ENCODE results near the gene ZNF683. TPM values are rescaled to one million over a fixed set of nuclear protein-coding genes. Genes with fewer than 3 reads are reported as not detected.
A peak's percentile ranks its signal among the peaks of the same experiment; 100 is the strongest.

Gene ZNF683
- total and polyA plus RNA-seq, 10 of the 15 experiments (the other 5 are each of a cell fraction or from before 2014, with no cell fraction given): not detected

DNA sequence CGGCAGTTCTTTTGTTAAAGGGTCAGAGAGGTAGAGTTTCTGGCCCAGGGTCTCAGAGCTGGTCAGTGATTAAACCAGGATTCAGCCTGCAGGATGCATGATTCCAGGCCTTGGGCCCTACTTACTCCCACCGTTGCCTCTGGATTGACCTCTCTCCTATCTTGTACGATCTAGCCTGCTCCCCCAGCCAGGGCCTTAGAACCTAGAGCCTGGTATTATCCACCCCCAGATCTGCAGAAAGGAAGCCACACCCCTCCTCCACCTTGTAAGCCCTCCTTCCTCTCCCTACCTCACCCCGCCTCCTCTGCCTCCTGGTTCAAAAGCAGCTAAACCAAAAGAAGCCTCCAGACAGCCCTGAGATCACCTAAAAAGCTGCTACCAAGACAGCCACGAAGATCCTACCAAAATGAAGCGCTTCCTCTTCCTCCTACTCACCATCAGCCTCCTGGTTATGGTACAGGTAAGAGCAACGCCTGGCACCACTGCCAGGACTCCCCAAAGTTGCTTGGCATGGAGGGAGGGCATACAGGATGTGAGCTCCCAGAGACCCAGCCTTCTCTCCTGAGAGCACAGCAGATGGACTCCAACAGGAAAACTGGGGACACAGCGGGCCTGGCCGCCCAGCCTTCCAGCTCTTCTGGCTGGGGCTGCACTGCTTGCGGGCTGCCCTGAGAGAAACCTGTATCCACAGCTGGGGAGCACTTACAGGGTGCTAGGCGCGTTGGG lies 54.8 kb downstream of the ZNF683 start, which contains the start of gene CD52 (continued):
- TF ChIP-seq MLLT1 (IDR thresholded peaks at IDR 0.05) (peak; percentile 50; the same call in 1 of the 2 replicates), PML (IDR thresholded peaks at IDR 0.05; ENCODE audit: low read length) (peak; percentile 81), CEBPB (IDR thresholded peaks at IDR 0.05; ENCODE audit: borderline replicate concordance in 1 of 2, low read depth in 2 of 2, low read length in 2 of 2) (no peak), ZNF384 (IDR thresholded peaks at IDR 0.05; ENCODE audit: borderline replicate concordance, low read depth, low read length) (peak; percentile 8; the same call in 1 of the 2 replicates), MEF2A (IDR thresholded peaks at IDR 0.05; ENCODE audit: insufficient read depth, low read depth, low read length) (0 out of 2 replicates have a peak, but pooled peaks have one; percentile 34), TARDBP (IDR thresholded peaks at IDR 0.05; ENCODE audit: borderline replicate concordance) (no peak), JUND (IDR thresholded peaks at IDR 0.05; ENCODE audit: low read depth, low read length) (no peak), POU2F2 (IDR thresholded peaks at IDR 0.05; ENCODE audit: borderline replicate concordance, low read depth, low read length) (no peak; the same call in 2 of the 3 replicates), POLR2AphosphoS5 (IDR thresholded peaks at IDR 0.05; ENCODE audit: low read length) (peak; percentile 77; the same call in 1 of the 2 replicates), HDAC6 (IDR thresholded peaks at IDR 0.05; ENCODE audit: unreplicated experiment) (no peak), ZNF592 (IDR thresholded peaks at IDR 0.05) (no peak), POLR2A (IDR thresholded peaks at IDR 0.05; ENCODE audit: low read depth, low read length) (peak; percentile 82), SUZ12 (IDR thresholded peaks at IDR 0.05; ENCODE audit: unreplicated experiment) (no peak), RUNX3 (IDR thresholded peaks at IDR 0.05; ENCODE audit: low read length) (peak; percentile 37; the same call in 1 of the 2 replicates), MTA2 (IDR thresholded peaks at IDR 0.05; ENCODE audit: low read depth) (no peak), TCF3 (IDR thresholded peaks at IDR 0.05; ENCODE audit: borderline replicate concordance, insufficient read depth, low read depth, low read length) (no peak), ZSCAN29 (IDR thresholded peaks at IDR 0.05) (no peak)
- TF ChIP-seq, protein P1, sequence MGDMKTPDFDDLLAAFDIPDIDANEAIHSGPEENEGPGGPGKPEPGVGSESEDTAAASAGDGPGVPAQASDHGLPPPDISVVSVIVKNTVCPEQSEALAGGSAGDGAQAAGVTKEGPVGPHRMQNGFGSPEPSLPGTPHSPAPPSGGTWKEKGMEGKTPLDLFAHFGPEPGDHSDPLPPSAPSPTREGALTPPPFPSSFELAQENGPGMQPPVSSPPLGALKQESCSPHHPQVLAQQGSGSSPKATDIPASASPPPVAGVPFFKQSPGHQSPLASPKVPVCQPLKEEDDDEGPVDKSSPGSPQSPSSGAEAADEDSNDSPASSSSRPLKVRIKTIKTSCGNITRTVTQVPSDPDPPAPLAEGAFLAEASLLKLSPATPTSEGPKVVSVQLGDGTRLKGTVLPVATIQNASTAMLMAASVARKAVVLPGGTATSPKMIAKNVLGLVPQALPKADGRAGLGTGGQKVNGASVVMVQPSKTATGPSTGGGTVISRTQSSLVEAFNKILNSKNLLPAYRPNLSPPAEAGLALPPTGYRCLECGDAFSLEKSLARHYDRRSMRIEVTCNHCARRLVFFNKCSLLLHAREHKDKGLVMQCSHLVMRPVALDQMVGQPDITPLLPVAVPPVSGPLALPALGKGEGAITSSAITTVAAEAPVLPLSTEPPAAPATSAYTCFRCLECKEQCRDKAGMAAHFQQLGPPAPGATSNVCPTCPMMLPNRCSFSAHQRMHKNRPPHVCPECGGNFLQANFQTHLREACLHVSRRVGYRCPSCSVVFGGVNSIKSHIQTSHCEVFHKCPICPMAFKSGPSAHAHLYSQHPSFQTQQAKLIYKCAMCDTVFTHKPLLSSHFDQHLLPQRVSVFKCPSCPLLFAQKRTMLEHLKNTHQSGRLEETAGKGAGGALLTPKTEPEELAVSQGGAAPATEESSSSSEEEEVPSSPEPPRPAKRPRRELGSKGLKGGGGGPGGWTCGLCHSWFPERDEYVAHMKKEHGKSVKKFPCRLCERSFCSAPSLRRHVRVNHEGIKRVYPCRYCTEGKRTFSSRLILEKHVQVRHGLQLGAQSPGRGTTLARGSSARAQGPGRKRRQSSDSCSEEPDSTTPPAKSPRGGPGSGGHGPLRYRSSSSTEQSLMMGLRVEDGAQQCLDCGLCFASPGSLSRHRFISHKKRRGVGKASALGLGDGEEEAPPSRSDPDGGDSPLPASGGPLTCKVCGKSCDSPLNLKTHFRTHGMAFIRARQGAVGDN (IDR thresholded peaks at IDR 0.05): no peak
- TF ChIP-seq, protein P2, sequence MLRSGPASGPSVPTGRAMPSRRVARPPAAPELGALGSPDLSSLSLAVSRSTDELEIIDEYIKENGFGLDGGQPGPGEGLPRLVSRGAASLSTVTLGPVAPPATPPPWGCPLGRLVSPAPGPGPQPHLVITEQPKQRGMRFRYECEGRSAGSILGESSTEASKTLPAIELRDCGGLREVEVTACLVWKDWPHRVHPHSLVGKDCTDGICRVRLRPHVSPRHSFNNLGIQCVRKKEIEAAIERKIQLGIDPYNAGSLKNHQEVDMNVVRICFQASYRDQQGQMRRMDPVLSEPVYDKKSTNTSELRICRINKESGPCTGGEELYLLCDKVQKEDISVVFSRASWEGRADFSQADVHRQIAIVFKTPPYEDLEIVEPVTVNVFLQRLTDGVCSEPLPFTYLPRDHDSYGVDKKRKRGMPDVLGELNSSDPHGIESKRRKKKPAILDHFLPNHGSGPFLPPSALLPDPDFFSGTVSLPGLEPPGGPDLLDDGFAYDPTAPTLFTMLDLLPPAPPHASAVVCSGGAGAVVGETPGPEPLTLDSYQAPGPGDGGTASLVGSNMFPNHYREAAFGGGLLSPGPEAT (IDR thresholded peaks at IDR 0.05; ENCODE audit: low read depth): 0 out of 2 replicates have a peak, but pooled peaks have one; percentile 15
